Activated naive CD8-positive, alpha-beta T cell treated with anti-CD3 and anti-CD28 coated beads for 36 hours (primary cell): ENCODE data around the gene USP10. TPM values are rescaled to one million over a fixed set of nuclear protein-coding genes. Genes with fewer than 3 reads are reported as not detected.
"Not testable (repeated sequence)": the region's sequence is repeated elsewhere in the genome, so short reads cannot be mapped to it uniquely, and the experiment has no call there.

ENCODE experiments used
- DNase-seq: peaks from one replicate; pipeline ENCODE4 v3.0.0; 2021
- H3K27ac Mint-ChIP-seq: one replicate; pipeline ENCODE4 v1.8.0; 2022; ENCODE audit warnings: mild to moderate bottlenecking, moderate library complexity, mixed read lengths
- H3K27me3 Mint-ChIP-seq: one replicate; pipeline ENCODE4 v1.8.0; 2022; ENCODE audit warnings: mild to moderate bottlenecking, mixed read lengths
- H3K36me3 Mint-ChIP-seq: one replicate; pipeline ENCODE4 v1.8.0; 2021; ENCODE audit warnings: mild to moderate bottlenecking, mixed read lengths
- H3K4me1 Mint-ChIP-seq: one replicate; pipeline ENCODE4 v1.8.0; 2021; ENCODE audit warnings: mixed read lengths
- H3K4me3 Mint-ChIP-seq: one replicate; pipeline ENCODE4 v1.8.0; 2022; ENCODE audit warnings: mild to moderate bottlenecking, moderate library complexity, mixed read lengths
- H3K9me3 Mint-ChIP-seq: one replicate; pipeline ENCODE4 v1.8.0; 2022; ENCODE audit warnings: mixed read lengths
- total RNA-seq, 2 experiments: library from RNA; stranded (reverse); gene quantifications; one replicate each; pipeline ENCODE4 v1.2.3, GENCODE V29; 2021

The USP10 gene
- total RNA-seq, 2 experiments from 2014 or later = 148 to 151 TPM

- H3K27ac Mint-ChIP-seq = no peak overlapping the region
- H3K27me3 Mint-ChIP-seq = peaks cover 6% of the 10 kb centered on the region
- peaks cover 2% of the 10 kb centered on the region for H3K4me1 Mint-ChIP-seq
- DNase-seq = no peak
- peaks cover 3% of the 10 kb centered on the region for H3K9me3 Mint-ChIP-seq
- no peaks in the 10 kb centered on the region for H3K36me3 Mint-ChIP-seq
- H3K4me3 Mint-ChIP-seq = no peak overlapping the region
Measured at GRCh38 chr16:84683691-84684591, 15.9 kb upstream of the USP10 start.

GRCh38 chr16:84684592-84684965, 15.2 kb upstream of the USP10 start:
- no peak for DNase-seq
- Mint-ChIP-seq H3K36me3 (no peaks in the 10 kb centered on the region), H3K27ac (no peak overlapping the region)

GRCh38 chr16:84685210-84685609, 14.6 kb upstream of the USP10 start:
- Mint-ChIP-seq H3K4me3 (no peak overlapping the region), H3K36me3 (no peaks in the 10 kb centered on the region), H3K27me3 (peaks cover 6% of the 10 kb centered on the region), H3K27ac (no peak overlapping the region), H3K9me3 (peaks cover 3% of the 10 kb centered on the region), H3K4me1 (peaks cover 2% of the 10 kb centered on the region)
- no peak for DNase-seq

More at GRCh38 chr16:84684592-84684965, 15.2 kb upstream of the USP10 start:
- peaks cover 3% of the 10 kb centered on the region for H3K9me3 Mint-ChIP-seq
- H3K27me3 Mint-ChIP-seq = peaks cover 6% of the 10 kb centered on the region
- H3K4me1 Mint-ChIP-seq = peaks cover 2% of the 10 kb centered on the region
- no peak overlapping the region for H3K4me3 Mint-ChIP-seq

- no peaks in the 10 kb centered on the region for H3K36me3 Mint-ChIP-seq
- H3K9me3 Mint-ChIP-seq = peaks cover 3% of the 10 kb centered on the region
- no peaks in the 10 kb centered on the region for H3K27me3 Mint-ChIP-seq
- H3K4me3 Mint-ChIP-seq = no peak overlapping the region
- no peak for DNase-seq
- H3K27ac Mint-ChIP-seq = no peak overlapping the region
- peaks cover 2% of the 10 kb centered on the region for H3K4me1 Mint-ChIP-seq
Measured at GRCh38 chr16:84686707-84687298, 13.0 kb upstream of the USP10 start.

GRCh38 chr16:84687715-84688114, 12.1 kb upstream of the USP10 start:
- Mint-ChIP-seq H3K4me3 (no peak overlapping the region), H3K4me1 (peaks cover 6% of the 10 kb centered on the region), H3K27ac (no peak overlapping the region), H3K36me3 (no peaks in the 10 kb centered on the region), H3K9me3 (peaks cover 5% of the 10 kb centered on the region), H3K27me3 (no peaks in the 10 kb centered on the region)
- no peak for DNase-seq

GRCh38 chr16:84688163-84688562, 11.6 kb upstream of the USP10 start:
- H3K27me3 Mint-ChIP-seq, H3K4me3 Mint-ChIP-seq, H3K4me1 Mint-ChIP-seq, H3K36me3 Mint-ChIP-seq, H3K9me3 Mint-ChIP-seq, DNase-seq, H3K27ac Mint-ChIP-seq: not testable (repeated sequence)

- Mint-ChIP-seq H3K36me3 (no peaks in the 10 kb centered on the region), H3K9me3 (peaks cover 5% of the 10 kb centered on the region), H3K27ac (no peak overlapping the region), H3K4me3 (no peak overlapping the region), H3K27me3 (no peaks in the 10 kb centered on the region), H3K4me1 (peaks cover 7% of the 10 kb centered on the region)
- DNase-seq = no peak
Measured at GRCh38 chr16:84689111-84689510, 10.7 kb upstream of the USP10 start.

GRCh38 chr16:84690088-84690819, 9.5 kb upstream of the USP10 start:
- Mint-ChIP-seq H3K27ac (no peak overlapping the region), H3K9me3 (peaks cover 5% of the 10 kb centered on the region), H3K4me1 (peaks cover 7% of the 10 kb centered on the region), H3K27me3 (no peaks in the 10 kb centered on the region), H3K4me3 (no peak overlapping the region), H3K36me3 (no peaks in the 10 kb centered on the region)
- no peak for DNase-seq

- no peaks in the 10 kb centered on the region for H3K36me3 Mint-ChIP-seq
- no peak overlapping the region for H3K4me3 Mint-ChIP-seq
- H3K27me3 Mint-ChIP-seq = no peaks in the 10 kb centered on the region
Measured at GRCh38 chr16:84692451-84693214, 7.2 kb upstream of the USP10 start.

GRCh38 chr16:84693869-84694268, 5.9 kb upstream of the USP10 start:
- not testable (repeated sequence) for H3K27ac Mint-ChIP-seq, H3K27me3 Mint-ChIP-seq, H3K4me3 Mint-ChIP-seq, H3K4me1 Mint-ChIP-seq, H3K36me3 Mint-ChIP-seq, DNase-seq, H3K9me3 Mint-ChIP-seq

More at GRCh38 chr16:84692451-84693214, 7.2 kb upstream of the USP10 start:
- Mint-ChIP-seq H3K4me1 (peaks cover 5% of the 10 kb centered on the region), H3K27ac (no peak overlapping the region), H3K9me3 (peaks cover 5% of the 10 kb centered on the region)
- DNase-seq = no peak

GRCh38 chr16:84694980-84695379, 4.8 kb upstream of the USP10 start:
- DNase-seq = no peak
- no peak overlapping the region for H3K27ac Mint-ChIP-seq
- H3K4me3 Mint-ChIP-seq = no peak overlapping the region
- H3K27me3 Mint-ChIP-seq = no peaks in the 10 kb centered on the region
- H3K4me1 Mint-ChIP-seq = peaks cover 8% of the 10 kb centered on the region
- H3K9me3 Mint-ChIP-seq = peaks cover 2% of the 10 kb centered on the region
- H3K36me3 Mint-ChIP-seq = no peaks in the 10 kb centered on the region

GRCh38 chr16:84699147-84699711, 571 bp upstream of the USP10 start:
- H3K27ac Mint-ChIP-seq = peak overlapping the region; percentile 79
- no peak for DNase-seq
- H3K9me3 Mint-ChIP-seq = no peaks in the 10 kb centered on the region
- H3K4me1 Mint-ChIP-seq = peaks cover 27% of the 10 kb centered on the region
- H3K27me3 Mint-ChIP-seq = no peaks in the 10 kb centered on the region
- H3K36me3 Mint-ChIP-seq = peaks cover 11% of the 10 kb centered on the region
- peak overlapping the region; percentile 81 for H3K4me3 Mint-ChIP-seq

GRCh38 chr16:84700446-84701300, 873 bp downstream of the USP10 start:
- Mint-ChIP-seq H3K9me3 (no peaks in the 10 kb centered on the region), H3K36me3 (peaks cover 20% of the 10 kb centered on the region), H3K4me3 (peak overlapping the region; percentile 93), H3K27me3 (no peaks in the 10 kb centered on the region), H3K4me1 (peaks cover 37% of the 10 kb centered on the region), H3K27ac (peak overlapping the region; percentile 93)
- DNase-seq = peak; percentile 41

GRCh38 chr16:84703681-84704080, 3.9 kb downstream of the USP10 start:
- Mint-ChIP-seq H3K4me3 (no peak overlapping the region), H3K27me3 (no peaks in the 10 kb centered on the region), H3K4me1 (peaks cover 46% of the 10 kb centered on the region), H3K27ac (no peak overlapping the region), H3K9me3 (no peaks in the 10 kb centered on the region), H3K36me3 (peaks cover 20% of the 10 kb centered on the region)
- no peak for DNase-seq
